ENCODE results near the gene SYNE1. TPM values are rescaled to one million over a fixed set of nuclear protein-coding genes. Genes with fewer than 3 reads are reported as not detected.

SYNE1 gene
- total RNA-seq, 1 experiment from 2014 or later: 3.0 TPM

- Mint-ChIP-seq H3K27me3 (ENCODE audit: low read depth) (no peaks in the 10 kb centered on the region), H3K4me3 (no peak overlapping the region), H3K36me3 (ENCODE audit: insufficient read depth in 1 of 3, low read depth in 3 of 3) (peaks cover 0 to 6% (median under 1%) of the 10 kb centered on the region in 3 experiments; a peak in 3 of 7 replicates), H3K27ac (no peak overlapping the region), H3K9me3 (peaks cover 4 to 20% of the 10 kb centered on the region in 2 experiments; a peak in 4 of 5 replicates), H3K4me1 (no peaks in the 10 kb centered on the region)
- no peaks in the 10 kb centered on the region for H3K79me2 ChIP-seq (ENCODE audit: insufficient read depth, low read length)
- peaks cover 4% of the 10 kb centered on the region for H3K9me3 ChIP-seq (ENCODE audit: control insufficient read depth, low read depth, low read length)
- no peak overlapping the region for H4K8ac ChIP-seq (replicated peaks; ENCODE audit: insufficient read length, low read depth, low read length)
- H2BK5ac ChIP-seq (ENCODE audit: insufficient read length, low read length): no peak overlapping the region
- no peak overlapping the region for H2BK12ac ChIP-seq (ENCODE audit: insufficient read length, low read depth, low read length)
- H3K18ac ChIP-seq (ENCODE audit: insufficient read length, low read depth, low read length): no peak overlapping the region
- H3K23me2 ChIP-seq (ENCODE audit: insufficient read length, low read depth, low read length, poor library complexity, severe bottlenecking): no peaks in the 10 kb centered on the region
- no peaks in the 10 kb centered on the region for H4K20me1 ChIP-seq (ENCODE audit: control insufficient read depth, insufficient read depth, insufficient read length)
- H3K9ac ChIP-seq (ENCODE audit: extremely low read depth, insufficient read length, low read length): no peak overlapping the region
- no peak overlapping the region for H3K4ac ChIP-seq (ENCODE audit: low read depth, low read length)
- H2AFZ ChIP-seq (ENCODE audit: low read length): no peak overlapping the region
- H2BK15ac ChIP-seq (ENCODE audit: low read depth, low read length): no peak overlapping the region
- H3K23ac ChIP-seq (ENCODE audit: insufficient read length, low read depth, low read length): no peak overlapping the region
- H2AK5ac ChIP-seq (ENCODE audit: insufficient read length, low read length): no peak overlapping the region
- no peak overlapping the region for H3K4me2 ChIP-seq (ENCODE audit: insufficient read depth, insufficient read length, low read length)
- no peak overlapping the region for H2BK20ac ChIP-seq (ENCODE audit: low read depth, low read length, poor library complexity, severe bottlenecking)
- no peaks in the 10 kb centered on the region for H3K4me1 ChIP-seq (ENCODE audit: insufficient read depth, low read length)
- TF ChIP-seq CTCF (conservative IDR thresholded peaks at IDR 0.05): no peak
- H3K14ac ChIP-seq (ENCODE audit: insufficient read depth, low read length): no peak overlapping the region
- no peak overlapping the region for H3T11ph ChIP-seq (ENCODE audit: low read length)
- no peak overlapping the region for H3K56ac ChIP-seq (ENCODE audit: insufficient read length, low read depth, low read length)
- no peak overlapping the region for H4K5ac ChIP-seq (ENCODE audit: insufficient read length, low read depth, low read length)
- H2BK120ac ChIP-seq (ENCODE audit: low read depth, low read length, poor library complexity, severe bottlenecking): no peak overlapping the region
- no peaks in the 10 kb centered on the region for H3K27me3 ChIP-seq (ENCODE audit: insufficient read depth, low read length)
- DNase-seq: no peak
- H4K91ac ChIP-seq (ENCODE audit: insufficient read length, low read depth, low read length): no peak overlapping the region
- H3K27ac ChIP-seq (ENCODE audit: insufficient read length, low read depth, low read length): no peak overlapping the region
- H3K79me1 ChIP-seq (ENCODE audit: insufficient read depth, low read depth, low read length, poor library complexity, severe bottlenecking): no peaks in the 10 kb centered on the region
Observed at GRCh38 chr6:152257581-152257980, 379.6 kb downstream of the SYNE1 start.
